K562 (cell line): Measurements from ENCODE around the gene PRR23E. TPM values are rescaled to one million over a fixed set of nuclear protein-coding genes. Genes with fewer than 3 reads are reported as not detected.

Experiments used
- ATAC-seq: fragments of 200-7000 bp; cut with Tn5 transposase; 3 replicates; pipeline ENCODE4 v1.9.1; 2020; ENCODE audit warnings: moderate library complexity
- BruUV-seq: library from RNA; stranded (reverse); fragments of 400-500 nt; replicated peaks from 2 replicates; lab custom pipeline; 2021; lab: Mats Ljungman, UMichigan
- CTCF ChIA-PET: fragments of 300-600 bp; formaldehyde crosslinking; extraction: SDS; loops from one replicate; lab custom pipeline; 2021; ENCODE audit warnings: low intra/inter-chr PET ratio; lab: Yijun Ruan, JAX
- POLR2A ChIA-PET: fragments of 300-600, 350-650 bp; sonication (Branson Sonifier 250); formaldehyde crosslinking; extraction: SDS; loops from one replicate; lab custom pipeline; 2021; ENCODE audit warnings: antibody characterized with exemption, inconsistent platforms; lab: Yijun Ruan, JAX
- DNase-seq, 4 experiments: peaks; one replicate each; pipeline versions ENCODE4 v3.0.0 to v3.0.0-alpha.2; 2011 to 2018; ENCODE audit warnings: low spot score in 3 of 4, mixed read lengths in 3 of 4; ENCODE audit errors: extremely low read depth in 1 of 4
- FAIRE-seq: peaks from 2 replicates; lab custom pipeline; 2011; peaks lifted over from hg19 to GRCh38; lab: Jason Lieb, UNC
- H2AFZ ChIP-seq: 2 replicates; pipeline ENCODE4 v1.6.0; 2011; ENCODE audit warnings: low read depth, low read length, control low read depth, inconsistent platforms
- H3K27ac ChIP-seq: fragments of 200-600 bp; 3 replicates; pipeline ENCODE4 v1.8.0; 2011; ENCODE audit warnings: low read depth, mild to moderate bottlenecking, control low read depth, inconsistent platforms, low read length, moderate library complexity, mixed read lengths; ENCODE audit errors: extremely low read depth
- H3K27me3 ChIP-seq, 2 experiments: fragments of 300-600 bp in 1 of 2; 2 replicates in 1 of 2; 3 replicates in 1 of 2; pipeline versions ENCODE4 v1.6.0 to v1.8.0; 2011; ENCODE audit warnings: inconsistent platforms in 2 of 2, low read length in 2 of 2, mild to moderate bottlenecking in 1 of 2, mixed read lengths in 1 of 2, moderate library complexity in 1 of 2; ENCODE audit not compliant: control insufficient read depth in 2 of 2, insufficient read depth in 2 of 2
- H3K36me3 ChIP-seq: fragments of 300-600 bp; 3 replicates; pipeline ENCODE4 v1.8.0; 2011; ENCODE audit warnings: mild to moderate bottlenecking, low read length, inconsistent platforms; ENCODE audit not compliant: control insufficient read depth, insufficient read depth
- H3K4me1 ChIP-seq, 2 experiments: fragments of 200-600 bp in 1 of 2; replicated peaks in 1 of 2; 2 replicates in 1 of 2; 3 replicates in 1 of 2; pipeline versions ENCODE4 v1.5.1 to v1.8.0; 2011; ENCODE audit warnings: inconsistent platforms in 2 of 2, low read length in 2 of 2, mild to moderate bottlenecking in 1 of 2, mixed read lengths in 1 of 2, moderate library complexity in 1 of 2; ENCODE audit not compliant: control insufficient read depth in 2 of 2, insufficient read depth in 2 of 2
- H3K4me2 ChIP-seq: 2 replicates; pipeline ENCODE4 v1.6.1; 2011; ENCODE audit warnings: low read length, control low read depth, inconsistent platforms, mixed read lengths; ENCODE audit not compliant: insufficient read depth
- H3K4me3 ChIP-seq: fragments of 200-600 bp; sonication (generic), shearing (Covaris generic); 2 replicates; pipeline ENCODE4 v1.5.1; 2016; ENCODE audit warnings: control low read depth, inconsistent platforms
- H3K79me2 ChIP-seq: fragments of 200-600 bp; 3 replicates; pipeline ENCODE4 v1.8.0; 2011; ENCODE audit warnings: low read length, inconsistent platforms; ENCODE audit not compliant: control insufficient read depth, insufficient read depth
- H3K9ac ChIP-seq, 2 experiments: 2 replicates each; pipeline versions ENCODE4 v1.6.0 to v1.6.1; 2011; ENCODE audit warnings: low read depth in 2 of 2, low read length in 2 of 2, control low read depth in 1 of 2, inconsistent platforms in 1 of 2, mild to moderate bottlenecking in 1 of 2, mixed read lengths in 1 of 2; ENCODE audit not compliant: insufficient read depth in 1 of 2
- H3K9me1 ChIP-seq: one replicate; pipeline ENCODE4 v1.6.0; 2011; ENCODE audit warnings: inconsistent platforms, mild to moderate bottlenecking, low read length, moderate library complexity; ENCODE audit not compliant: control insufficient read depth, insufficient read depth
- H3K9me3 ChIP-seq: replicated peaks from 2 replicates; pipeline ENCODE4 v1.5.1; 2011; ENCODE audit warnings: low read depth, low read length, inconsistent platforms; ENCODE audit not compliant: control insufficient read depth, insufficient read depth
- H4K20me1 ChIP-seq: replicated peaks from 2 replicates; pipeline ENCODE4 v1.6.1; 2011; ENCODE audit warnings: low read length, inconsistent platforms, mixed read lengths; ENCODE audit not compliant: control insufficient read depth, insufficient read depth
- DIDO1 ChIP-seq: fragments of 450-650 bp; IDR thresholded peaks from 2 replicates; pipeline ENCODE4 v1.6.1; 2016; ENCODE audit warnings: low read depth, missing biosample characterization, missing genetic modification characterization
- DPF2 ChIP-seq: fragments of 450-650 bp; IDR thresholded peaks from 2 replicates; pipeline ENCODE4 v1.6.1; 2016
- EWSR1 ChIP-seq: fragments of 450-650 bp; IDR thresholded peaks from 2 replicates; pipeline ENCODE4 v1.6.1; 2018; ENCODE audit warnings: borderline replicate concordance, mild to moderate bottlenecking, low read depth, moderate library complexity; ENCODE audit not compliant: partially characterized antibody
- IFI16 ChIP-seq: fragments of 250-450 bp; sonication (Bioruptor Pico); IDR thresholded peaks from 2 replicates; pipeline ENCODE4 v2.1.2; 2022; ENCODE audit warnings: mild to moderate bottlenecking, inconsistent platforms
- KLF10 ChIP-seq: fragments of 250-450 bp; sonication (Bioruptor Pico); IDR thresholded peaks from 2 replicates; pipeline ENCODE4 v1.6.1; 2021; ENCODE audit warnings: matching md5 sums
- MAX ChIP-seq: sonication (generic); formaldehyde crosslinking; IDR thresholded peaks from 2 replicates; pipeline ENCODE4 v1.9.0; 2022; ENCODE audit warnings: mild to moderate bottlenecking, missing genetic modification reagents
- NKRF ChIP-seq: fragments of 450-650 bp; IDR thresholded peaks from 2 replicates; pipeline ENCODE4 v1.6.1; 2016; ENCODE audit warnings: borderline replicate concordance
- OTX1 ChIP-seq: fragments of 450-650 bp; formaldehyde crosslinking; IDR thresholded peaks from 2 replicates; pipeline ENCODE4 v1.4.0; 2022; ENCODE audit warnings: mild to moderate bottlenecking
- PHF20 ChIP-seq: fragments of 450-650 bp; IDR thresholded peaks from 2 replicates; pipeline ENCODE4 v1.6.1; 2018; ENCODE audit not compliant: partially characterized antibody
- SIN3A ChIP-seq, 2 experiments: fragments of 150-350 bp in 1 of 2; IDR thresholded peaks; 2 replicates each; pipeline ENCODE4 v1.6.1; 2011 to 2016; ENCODE audit warnings: borderline replicate concordance in 2 of 2, low read depth in 2 of 2, low read length in 2 of 2, mild to moderate bottlenecking in 2 of 2, moderate library complexity in 2 of 2; ENCODE audit not compliant: control insufficient read depth in 1 of 2
- SMAD4 ChIP-seq: fragments of 250-450 bp; sonication (Bioruptor Pico); conservative IDR thresholded peaks from 2 replicates; pipeline ENCODE4 v1.8.0; 2021; ENCODE audit warnings: inconsistent platforms, mild to moderate bottlenecking, moderate library complexity
- TOE1 ChIP-seq, 2 experiments: fragments of 450-650 bp in 1 of 2; sonication (generic) in 1 of 2; formaldehyde crosslinking in 1 of 2; IDR thresholded peaks; 2 replicates each; pipeline versions ENCODE4 v1.7.1 to v1.8.0; 2016 to 2022; ENCODE audit warnings: borderline replicate concordance in 2 of 2, mild to moderate bottlenecking in 2 of 2, antibody characterized with exemption in 1 of 2, inconsistent platforms in 1 of 2, low read depth in 1 of 2, missing genetic modification reagents in 1 of 2, moderate library complexity in 1 of 2
- VEZF1 ChIP-seq: fragments of 200-800 bp; sonication (Bioruptor generic); IDR thresholded peaks from 2 replicates; pipeline ENCODE4 v1.6.1; 2017; ENCODE audit warnings: missing genetic modification characterization, missing compliant biosample characterization
- ZBTB43 ChIP-seq: sonication (generic); formaldehyde crosslinking; IDR thresholded peaks from 2 replicates; pipeline ENCODE4 v1.8.0; 2023; ENCODE audit warnings: mild to moderate bottlenecking, missing genetic modification reagents
- ZFPM2 ChIP-seq: fragments of 250-450 bp; sonication (Bioruptor Pico); IDR thresholded peaks from 2 replicates; pipeline ENCODE4 v1.5.1; 2022; ENCODE audit warnings: mild to moderate bottlenecking
- WGBS: fragments of 100-300 bp; shearing (Covaris generic); methylation state at CpG from one replicate; pipeline ENCODE4 v1.1.6; 2016; ENCODE audit warnings: low coverage, mixed read lengths; ENCODE audit not compliant: insufficient coverage; ENCODE audit errors: missing lambda C conversion rate; 5-methylcytosine and 5-hydroxymethylcytosine counted together
- in situ Hi-C: fragments of 300-500 bp; cut with MboI; formaldehyde crosslinking; loops from 4 replicates; pipeline ENCODE4 v1.15.0; 2018; ENCODE audit warnings: inconsistent platforms, mixed read lengths
- intact Hi-C: fragments of 100-400 bp; cut with micrococcal nuclease; formaldehyde crosslinking; loops from 2 replicates; pipeline ENCODE4 v1.14.2; 2022
- polyA plus RNA-seq, 8 experiments: library from polyadenylated mRNA; depleted of rRNA in 4 of 8; stranded (reverse) in 5 of 8; unstranded in 3 of 8; fragments of >200 nt; fragmentation: Nextera tagmentation in 2 of 8; fragmentation: Illumina TruSeq in 1 of 8; extraction: Ambion mirVana in 2 of 8; extraction: Trizol in 1 of 8; gene quantifications; 2 replicates each; pipeline versions ENCODE4 v1.2.1 to v1.2.3, GENCODE V29; 2011 to 2014; ENCODE audit warnings: inconsistent platforms in 1 of 8, missing spikeins in 1 of 8
- total RNA-seq, 7 experiments: library from RNA; depleted of rRNA in 6 of 7; stranded (reverse); fragments of >200 nt in 6 of 7; fragmentation: Illumina TruSeq in 2 of 7; extraction: Trizol in 2 of 7; gene quantifications; 2 replicates each; pipeline versions ENCODE4 v1.2.1 to v1.2.3, GENCODE V29; 2011 to 2021; ENCODE audit warnings: low replicate concordance in 1 of 7

PRR23E gene
- total and polyA plus RNA-seq, 9 of the 15 experiments (the other 6 are each of a cell fraction or from before 2014, with no cell fraction given), result not detected

GRCh38 chr3:127187316-127187715, 5.6 kb upstream of the PRR23E start:
- DNase-seq (no peak), ATAC-seq (no peak), FAIRE-seq (no peak)
- Histone ChIP-seq H3K27me3 (no peaks in the 10 kb centered on the region), H3K4me3 (no peak overlapping the region), H3K9ac (no peak overlapping the region), H3K4me1 (no peaks in the 10 kb centered on the region), H3K36me3 (no peaks in the 10 kb centered on the region), H3K9me3 (no peaks in the 10 kb centered on the region), H4K20me1 (no peaks in the 10 kb centered on the region), H2AFZ (no peak overlapping the region), H3K79me2 (no peaks in the 10 kb centered on the region), H3K9me1 (no peaks in the 10 kb centered on the region), H3K4me2 (no peak overlapping the region), H3K27ac (no peak overlapping the region)
- WGBS, result 0% methylated on average over 1 of the region's 1 CpG
- in situ Hi-C loops (no loop called here), intact Hi-C loops (no loop called here)
- BruUV-seq, result no TSS peak
- CTCF ChIA-PET, result no interaction called here
- no peak for TF ChIP-seq MAX (CRISPR knock-in tag)
- no peak for TF ChIP-seq KLF10 (CRISPR knock-in tag)
- TF ChIP-seq OTX1, result no peak
- no peak for TF ChIP-seq ZBTB43
- no peak for TF ChIP-seq SMAD4
- no peak for TF ChIP-seq IFI16
- no peak for TF ChIP-seq ZFPM2 (CRISPR knock-in tag)
- TF ChIP-seq EWSR1, result no peak
- no peak for TF ChIP-seq NKRF
- TF ChIP-seq DPF2, result no peak
- TF ChIP-seq DIDO1 (tag), result no peak
- TF ChIP-seq TOE1 (IDR thresholded peaks at IDR 0.05; ENCODE audit: borderline replicate concordance), result no peak
- no peak for TF ChIP-seq TOE1 (CRISPR knock-in tag; IDR thresholded peaks at IDR 0.05; ENCODE audit: borderline replicate concordance, low read depth)
- TF ChIP-seq VEZF1 (CRISPR knock-in tag), result no peak
- no peak for TF ChIP-seq PHF20
- TF ChIP-seq SIN3A (IDR thresholded peaks at IDR 0.05; ENCODE audit: borderline replicate concordance in 2 of 2, control insufficient read depth in 1 of 2, low read depth in 2 of 2, low read length in 2 of 2), result no peak
- POLR2A ChIA-PET, result no interaction called here
